ENCODE data around the gene RPL13.
A peak's percentile ranks its signal among the peaks of the same experiment; 100 is the strongest.
"Not testable (repeated sequence)": the region's sequence is repeated elsewhere in the genome, so short reads cannot be mapped to it uniquely, and the experiment has no call there.

The RPL13 gene

GRCh38 chr16:89563639-89564392, 3.3 kb downstream of the RPL13 start:
- no peak for DNase-seq

DNA sequence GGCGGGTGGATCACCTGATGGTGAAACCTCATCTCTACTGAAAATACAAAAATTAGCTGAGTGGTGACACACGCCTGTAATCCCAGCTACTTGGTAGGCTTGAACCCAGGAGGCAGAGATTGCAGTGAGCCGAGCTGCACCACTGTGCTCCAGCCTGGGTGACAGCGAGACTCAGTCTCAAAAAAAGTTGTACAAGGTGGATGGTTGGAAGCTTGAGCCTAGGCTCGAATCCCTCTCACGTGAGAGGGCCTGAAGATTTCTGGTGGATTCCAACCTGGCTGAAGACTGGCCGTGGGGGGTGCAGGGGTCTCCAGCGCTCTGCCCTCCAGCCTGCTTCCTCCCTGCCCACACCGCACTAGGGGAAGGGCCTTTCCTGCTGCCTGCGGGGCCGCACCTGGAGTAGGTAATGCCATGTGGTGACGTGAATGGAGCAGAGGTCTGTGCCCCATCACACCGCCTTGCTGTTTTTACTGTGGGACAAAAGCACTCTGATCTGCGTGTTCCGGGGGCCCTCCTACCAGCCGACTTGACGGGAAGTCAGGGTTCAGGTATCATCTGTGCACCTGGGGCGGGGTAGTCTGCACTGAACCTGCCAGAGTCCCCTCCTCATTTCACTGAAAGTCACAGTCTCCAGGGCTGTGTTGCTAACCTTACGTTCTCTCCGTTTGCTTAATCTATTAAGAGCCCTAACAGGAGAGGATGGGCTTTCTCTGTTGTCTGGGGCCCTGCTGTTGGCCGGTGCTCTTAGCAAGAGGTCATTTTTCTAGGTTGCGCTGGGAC, 4.2 kb downstream of the RPL13 start:
- no peak for DNase-seq

DNA sequence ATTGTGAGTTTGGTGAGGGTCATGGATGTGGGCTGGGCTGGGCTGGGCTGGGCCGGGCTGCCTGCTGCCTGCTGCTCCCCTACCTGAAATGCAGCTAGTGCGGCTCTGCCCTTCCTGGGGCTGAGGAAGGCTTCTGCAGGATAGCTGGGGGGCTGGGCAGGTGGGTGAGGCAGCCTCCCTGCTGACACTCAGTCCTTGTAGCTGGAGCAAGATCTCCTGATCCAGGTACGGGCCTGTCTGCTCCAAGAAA, 4.7 kb downstream of the RPL13 start:
- DNase-seq: no peak

GRCh38 chr16:89565506-89566372, 5.3 kb downstream of the RPL13 start:
- peak; percentile 64 to 82 for DNase-seq

DNA sequence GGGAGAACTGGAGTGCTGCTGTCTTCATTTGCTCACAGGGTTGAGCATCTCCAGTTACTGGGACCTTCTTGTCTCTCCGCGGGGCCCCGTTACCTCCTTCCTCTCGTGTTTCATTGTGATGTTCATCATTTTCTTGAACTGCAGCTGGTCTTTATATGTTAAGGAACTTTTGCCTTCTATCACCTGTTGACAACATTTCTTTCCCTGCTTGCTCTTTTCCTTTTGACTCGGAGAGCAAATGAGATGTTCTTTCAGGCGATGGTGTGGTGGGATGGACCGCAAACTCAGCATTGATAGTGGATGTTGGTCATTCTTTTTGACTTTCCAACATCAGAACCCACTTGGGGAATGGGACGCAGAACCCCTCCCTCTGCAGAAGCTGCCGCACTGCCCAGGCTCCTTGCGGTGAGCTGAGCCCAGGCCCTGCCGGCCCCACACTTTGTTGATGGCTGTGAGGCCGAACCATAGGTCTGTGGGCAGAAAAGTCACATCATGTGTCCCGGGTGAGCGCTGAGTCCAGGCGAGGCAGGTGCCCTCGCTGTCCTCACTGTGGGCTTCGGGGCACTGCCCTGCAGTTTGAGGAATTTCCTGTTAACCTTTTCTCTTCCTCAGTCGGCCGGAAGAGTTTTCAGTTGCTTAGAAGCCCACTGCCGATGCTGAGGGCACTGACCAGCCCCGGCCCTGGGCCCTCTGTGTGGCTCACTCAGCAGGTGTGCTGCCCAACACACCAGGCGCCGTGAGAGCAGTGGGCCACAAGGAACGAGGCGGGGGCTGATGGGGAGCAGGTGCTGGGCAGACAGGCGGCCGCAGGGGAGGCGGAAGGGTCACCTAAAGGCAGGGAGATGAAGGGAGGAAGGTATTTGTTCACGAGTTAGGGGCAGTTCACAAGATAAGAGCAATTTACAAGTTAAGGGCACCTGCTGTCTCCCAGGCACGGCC, 7.4 kb downstream of the RPL13 start:
- no peak for DNase-seq

DNA sequence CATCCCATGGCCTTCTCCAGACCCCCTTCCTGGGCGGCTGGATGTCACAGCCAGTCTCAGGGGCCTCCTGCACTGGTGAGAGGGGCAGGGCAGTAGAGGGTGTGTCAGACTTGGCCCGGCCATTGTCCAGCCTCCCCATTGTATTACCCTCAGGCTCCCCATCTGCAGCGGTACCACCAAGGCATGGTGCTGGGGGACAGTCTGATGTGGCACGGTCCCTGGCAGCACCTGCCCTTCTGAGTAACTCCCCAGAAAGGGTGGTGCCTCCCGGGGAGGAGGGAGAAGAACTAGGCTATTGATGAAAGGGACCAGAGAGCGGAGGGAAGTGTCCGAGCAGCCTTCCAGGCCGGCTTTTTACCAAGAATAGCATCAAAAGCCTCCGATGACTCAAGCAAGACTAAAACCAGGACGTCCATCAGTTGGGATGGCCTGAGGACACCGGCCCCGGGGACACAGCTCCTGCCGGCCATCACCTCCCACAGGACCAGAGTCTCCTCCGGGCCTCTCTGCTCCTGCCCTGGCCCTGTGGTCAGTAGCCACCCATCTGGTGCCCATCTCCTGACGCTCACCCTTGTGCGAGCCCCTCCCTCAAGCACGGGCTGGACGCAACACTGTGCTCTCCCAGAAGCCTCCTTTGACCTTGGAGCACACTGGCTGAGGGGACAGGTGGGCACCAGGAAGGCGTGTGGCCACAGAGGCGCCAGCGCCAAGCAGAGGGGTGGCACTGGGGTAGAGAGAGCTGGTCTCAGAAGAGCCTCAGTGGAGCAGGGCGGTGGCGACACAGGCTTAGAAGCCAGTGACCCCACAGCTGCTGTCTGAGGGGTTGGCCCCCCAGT, 9.2 kb downstream of the RPL13 start:
- no peak for DNase-seq

DNA sequence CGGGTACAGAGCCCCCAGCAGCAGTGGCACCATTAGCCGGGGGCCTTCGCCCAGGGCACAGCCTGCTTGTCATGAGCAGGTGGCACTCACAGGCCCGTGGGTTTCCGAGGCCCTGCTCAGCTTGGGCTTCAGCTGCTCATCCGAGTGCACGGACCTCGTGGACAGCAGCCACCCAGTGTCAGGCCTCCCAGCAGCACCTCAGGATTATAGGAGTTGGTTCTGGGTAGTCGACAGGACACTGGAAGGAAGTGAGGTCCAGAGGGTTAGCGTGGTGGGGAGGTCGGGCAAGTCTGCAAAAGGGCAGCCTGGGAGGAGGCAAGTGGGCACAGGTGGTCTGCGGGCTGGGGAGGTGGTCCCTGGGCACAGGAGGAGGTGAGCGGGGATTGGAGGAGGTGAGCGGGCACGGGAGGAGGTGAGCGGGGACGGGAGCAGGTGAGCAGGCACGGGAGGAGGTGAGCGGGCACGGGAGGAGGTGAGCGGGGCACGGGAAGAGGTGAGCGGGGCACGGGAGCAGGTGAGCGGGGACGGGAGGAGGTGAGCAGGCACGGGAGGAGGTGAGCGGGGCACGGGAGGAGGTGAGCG, 10.0 kb downstream of the RPL13 start:
- DNase-seq: no peak

DNA sequence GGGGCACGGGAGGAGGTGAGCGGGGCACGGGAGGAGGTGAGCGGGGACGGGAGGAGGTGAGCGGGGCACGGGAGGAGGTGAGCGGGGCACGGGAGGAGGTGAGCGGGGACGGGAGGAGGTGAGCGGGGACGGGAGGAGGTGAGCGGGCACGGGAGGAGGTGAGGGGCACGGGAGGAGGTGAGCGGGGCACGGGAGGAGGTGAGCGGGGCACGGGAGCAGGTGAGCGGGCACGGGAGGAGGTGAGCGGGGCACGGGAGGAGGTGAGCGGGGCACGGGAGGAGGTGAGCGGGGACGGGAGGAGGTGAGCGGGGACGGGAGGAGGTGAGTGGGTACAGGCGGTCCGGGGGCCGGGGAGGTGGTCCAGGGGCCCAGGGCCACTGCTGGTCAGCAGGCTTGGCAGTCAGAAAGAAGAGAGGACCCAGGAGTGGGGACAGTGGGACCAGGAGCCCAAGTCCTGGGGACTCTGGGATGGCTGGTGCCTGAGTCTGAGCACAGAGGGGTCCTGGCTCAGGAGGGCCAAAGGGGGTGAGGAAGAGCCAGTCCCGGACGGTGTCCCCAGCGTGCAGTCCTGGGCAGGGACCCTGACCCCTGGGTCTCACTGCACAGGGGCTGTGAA, 10.6 kb downstream of the RPL13 start:
- not testable (repeated sequence) for DNase-seq

GRCh38 chr16:89571636-89572035, 11.2 kb downstream of the RPL13 start:
- DNase-seq: no peak

DNA sequence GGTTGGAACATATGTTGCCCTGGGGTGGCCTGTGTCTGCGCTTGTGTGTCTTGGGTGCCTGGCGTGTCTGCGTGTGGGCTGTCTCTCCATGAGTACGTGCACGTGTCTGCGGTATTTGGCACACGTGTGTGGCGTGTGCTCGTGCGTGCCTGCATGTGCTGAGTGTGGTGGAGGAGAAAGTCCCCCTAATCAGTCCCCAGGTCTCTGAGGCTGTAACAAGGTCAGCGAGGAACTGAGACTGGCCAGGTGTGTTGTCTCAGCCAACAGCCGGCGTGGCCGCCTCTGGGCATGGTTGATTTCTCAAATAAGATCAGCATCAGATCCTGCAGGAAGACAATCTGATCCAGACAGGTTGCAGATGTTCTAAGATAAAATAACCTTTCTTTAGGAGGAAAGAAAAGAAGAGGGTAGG, 11.6 kb downstream of the RPL13 start:
- no peak for DNase-seq

DNA sequence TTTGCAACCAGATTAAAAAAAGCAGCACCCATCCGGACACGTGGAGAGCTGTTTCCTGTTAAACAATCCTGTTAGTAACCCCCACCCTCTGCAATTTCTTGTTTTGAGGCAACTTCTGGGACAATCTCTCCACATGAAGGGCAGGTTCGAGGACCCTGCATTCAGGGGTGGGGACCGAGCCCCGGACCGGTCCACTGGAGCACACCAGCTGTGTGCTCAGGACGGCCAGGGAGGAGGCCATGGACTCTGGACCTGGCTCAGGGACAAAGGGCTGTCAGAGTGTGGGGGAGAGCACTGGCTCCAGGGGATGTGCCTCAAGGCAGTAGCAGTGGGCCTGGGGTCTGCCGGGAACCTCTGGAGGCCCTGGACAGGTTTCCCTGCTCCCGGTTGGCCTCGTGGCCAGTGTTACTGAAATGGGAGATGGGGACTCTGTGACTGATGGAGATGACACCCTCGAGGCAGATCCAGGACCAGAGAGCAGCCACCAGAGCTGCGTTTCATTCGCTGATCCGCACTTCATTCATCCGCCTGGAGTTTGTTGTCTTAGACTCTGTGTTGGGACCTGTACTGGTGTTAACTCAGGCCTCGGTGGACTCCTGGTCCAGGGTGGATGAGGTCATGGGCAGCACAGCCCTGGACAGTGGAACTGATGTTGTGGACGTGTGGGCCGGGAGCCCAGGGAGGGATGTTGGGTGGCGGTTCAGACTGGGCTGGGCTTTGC, 12.2 kb downstream of the RPL13 start:
- DNase-seq: no peak

- no peak for DNase-seq
These were observed 13.6 kb downstream of the RPL13 start for GRCh38 chr16:89573826-89574680.

- DNase-seq: peak; percentile 62 to 73
These were observed 14.3 kb downstream of the RPL13 start for GRCh38 chr16:89574681-89575246.

DNA sequence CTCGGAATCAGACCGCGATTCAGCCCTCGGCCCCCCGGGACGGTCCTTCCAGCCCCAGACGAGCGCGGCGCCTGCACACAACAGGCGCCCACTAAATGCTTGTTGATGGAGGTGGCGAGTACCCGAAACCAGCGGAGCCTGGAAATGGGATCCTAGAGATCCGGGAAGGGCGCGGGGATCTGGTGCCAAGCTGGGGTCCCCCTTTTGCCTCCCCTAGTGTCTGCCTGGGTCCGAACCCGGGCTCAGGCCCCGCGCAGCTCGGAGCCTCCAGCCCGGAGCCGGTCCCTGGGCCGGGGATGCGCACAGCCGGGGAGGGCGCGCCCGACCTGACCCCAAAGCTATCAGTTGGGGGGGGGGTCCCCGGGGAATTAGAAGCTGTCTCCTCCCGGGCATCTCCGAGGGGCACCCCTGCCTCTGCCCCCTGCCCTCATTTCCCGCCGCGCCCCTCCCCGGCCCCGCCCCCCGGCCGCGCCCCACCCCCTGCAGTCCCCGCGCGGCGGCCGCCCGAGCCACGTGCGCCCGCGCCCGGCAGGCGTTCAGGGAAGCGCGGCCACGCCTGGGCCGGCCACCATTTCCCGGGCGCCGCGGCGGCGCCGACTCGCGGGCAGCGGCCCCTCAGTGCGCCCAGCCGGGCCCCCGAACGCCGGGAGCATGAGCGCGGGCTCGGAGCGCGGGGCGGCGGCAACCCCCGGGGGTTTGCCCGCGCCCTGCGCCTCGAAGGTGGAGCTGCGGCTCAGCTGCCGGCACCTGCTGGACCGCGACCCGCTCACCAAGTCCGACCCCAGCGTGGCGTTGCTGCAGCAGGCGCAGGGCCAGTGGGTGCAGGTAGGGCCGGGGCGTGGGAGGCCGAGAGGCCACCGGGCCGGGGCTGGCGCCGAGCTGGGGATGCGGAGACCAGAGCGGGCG, 15.0 kb downstream of the RPL13 start, which contains the start of gene CPNE7:
TSS of gene CPNE7 (plus strand) at position 512 of the 906 bp plus-strand sequence. CDS start at position 652, 140 bp downstream.
- no peak for DNase-seq

GRCh38 chr16:89576153-89577054, 15.9 kb downstream of the RPL13 start:
- DNase-seq: no peak
